H9 (cell line): ENCODE measurements around the gene DBNDD1. TPM values are rescaled to one million over a fixed set of nuclear protein-coding genes. Genes with fewer than 3 reads are reported as not detected.

ENCODE experiments used
- DNase-seq: peaks from one replicate; pipeline ENCODE4 v3.0.0-alpha.2; 2017
- H2AFZ ChIP-seq: one replicate; pipeline ENCODE4 v1.6.1; 2013; ENCODE audit warnings: mild to moderate bottlenecking, low read length, control low read depth, moderate library complexity
- H2AK5ac ChIP-seq: 2 replicates; pipeline ENCODE4 v1.6.1; 2013; ENCODE audit warnings: low read length, control low read depth, mixed read lengths; ENCODE audit not compliant: insufficient read length
- H2BK120ac ChIP-seq: one replicate; pipeline ENCODE4 v1.6.1; 2013; ENCODE audit warnings: low read depth, mild to moderate bottlenecking, low read length, control low read depth, inconsistent platforms; ENCODE audit not compliant: poor library complexity, severe bottlenecking
- H2BK12ac ChIP-seq: 2 replicates; pipeline ENCODE4 v1.6.1; 2013; ENCODE audit warnings: low read length, control low read depth, mixed read lengths, low read depth; ENCODE audit not compliant: insufficient read length
- H2BK15ac ChIP-seq: 2 replicates; pipeline ENCODE4 v1.6.1; 2013; ENCODE audit warnings: low read depth, low read length, control low read depth
- H2BK20ac ChIP-seq: one replicate; pipeline ENCODE4 v1.6.1; 2013; ENCODE audit warnings: low read depth, mild to moderate bottlenecking, low read length, control low read depth, inconsistent platforms; ENCODE audit not compliant: poor library complexity, severe bottlenecking
- H2BK5ac ChIP-seq: 2 replicates; pipeline ENCODE4 v1.6.1; 2013; ENCODE audit warnings: low read length, control low read depth, mixed read lengths; ENCODE audit not compliant: insufficient read length
- H3K14ac ChIP-seq: 2 replicates; pipeline ENCODE4 v1.6.1; 2013; ENCODE audit warnings: low read length, control low read depth; ENCODE audit not compliant: insufficient read depth
- H3K18ac ChIP-seq: 2 replicates; pipeline ENCODE4 v1.6.1; 2013; ENCODE audit warnings: low read depth, mild to moderate bottlenecking, mixed read lengths, low read length, control low read depth; ENCODE audit not compliant: insufficient read length
- H3K23ac ChIP-seq: 2 replicates; pipeline ENCODE4 v1.6.1; 2013; ENCODE audit warnings: low read length, control low read depth, mixed read lengths, low read depth; ENCODE audit not compliant: insufficient read length
- H3K23me2 ChIP-seq: 2 replicates; pipeline ENCODE4 v1.6.1; 2013; ENCODE audit warnings: low read depth, mild to moderate bottlenecking, mixed read lengths, low read length, control low read depth; ENCODE audit not compliant: insufficient read length, poor library complexity, severe bottlenecking
- H3K27ac ChIP-seq: 2 replicates; pipeline ENCODE4 v1.5.1; 2013; ENCODE audit warnings: low read length, control low read depth, mixed read lengths, low read depth; ENCODE audit not compliant: insufficient read length
- H3K27me3 ChIP-seq: 2 replicates; pipeline ENCODE4 v1.6.1; 2013; ENCODE audit warnings: low read length, control low read depth, inconsistent platforms; ENCODE audit not compliant: insufficient read depth
- H3K4ac ChIP-seq: 2 replicates; pipeline ENCODE4 v1.6.1; 2013; ENCODE audit warnings: low read depth, mild to moderate bottlenecking, control low read depth, inconsistent platforms, low read length, moderate library complexity
- H3K4me1 ChIP-seq: 2 replicates; pipeline ENCODE4 v1.6.1; 2013; ENCODE audit warnings: low read length, control low read depth, inconsistent platforms; ENCODE audit not compliant: insufficient read depth
- H3K4me2 ChIP-seq: 2 replicates; pipeline ENCODE4 v1.6.1; 2013; ENCODE audit warnings: low read length, control low read depth, mixed read lengths; ENCODE audit not compliant: insufficient read length, insufficient read depth
- H3K56ac ChIP-seq: 2 replicates; pipeline ENCODE4 v1.6.1; 2013; ENCODE audit warnings: low read depth, mild to moderate bottlenecking, mixed read lengths, low read length, control low read depth; ENCODE audit not compliant: insufficient read length
- H3K79me1 ChIP-seq: 2 replicates; pipeline ENCODE4 v1.6.1; 2013; ENCODE audit warnings: low read depth, mild to moderate bottlenecking, moderate library complexity, low read length, control low read depth, inconsistent platforms; ENCODE audit not compliant: insufficient read depth, poor library complexity, severe bottlenecking
- H3K79me2 ChIP-seq: 2 replicates; pipeline ENCODE4 v1.6.1; 2013; ENCODE audit warnings: low read length, control low read depth, inconsistent platforms; ENCODE audit not compliant: insufficient read depth
- H3K9ac ChIP-seq: 2 replicates; pipeline ENCODE4 v1.6.1; 2013; ENCODE audit warnings: low read length, control low read depth, mixed read lengths; ENCODE audit not compliant: insufficient read length; ENCODE audit errors: extremely low read depth
- H3K9me3 ChIP-seq: one replicate; pipeline ENCODE4 v1.6.1; 2013; ENCODE audit warnings: low read depth, low read length, inconsistent platforms; ENCODE audit not compliant: control insufficient read depth
- H3T11ph ChIP-seq: one replicate; pipeline ENCODE4 v1.6.1; 2013; ENCODE audit warnings: mild to moderate bottlenecking, low read length, control low read depth, inconsistent platforms
- H4K20me1 ChIP-seq: one replicate; pipeline ENCODE4 v1.6.1; 2013; ENCODE audit not compliant: control insufficient read depth, insufficient read length, insufficient read depth
- H4K5ac ChIP-seq: 2 replicates; pipeline ENCODE4 v1.6.1; 2013; ENCODE audit warnings: low read depth, mild to moderate bottlenecking, mixed read lengths, low read length, control low read depth; ENCODE audit not compliant: insufficient read length
- H4K8ac ChIP-seq: replicated peaks from 2 replicates; pipeline ENCODE4 v1.6.1; 2013; ENCODE audit warnings: low read length, control low read depth, mixed read lengths, low read depth; ENCODE audit not compliant: insufficient read length
- H4K91ac ChIP-seq: 2 replicates; pipeline ENCODE4 v1.6.1; 2013; ENCODE audit warnings: low read depth, mild to moderate bottlenecking, moderate library complexity, mixed read lengths, low read length, control low read depth; ENCODE audit not compliant: insufficient read length
- H3K27ac Mint-ChIP-seq, 3 experiments: 2 replicates in 2 of 3; 3 replicates in 1 of 3; pipeline ENCODE4 v1.8.0; 2020 to 2021; ENCODE audit warnings: mixed read lengths in 3 of 3, mild to moderate bottlenecking in 1 of 3, moderate library complexity in 1 of 3
- H3K27me3 Mint-ChIP-seq: 2 replicates; pipeline ENCODE4 v1.8.0; 2021; ENCODE audit warnings: low read depth, mild to moderate bottlenecking, moderate library complexity, mixed read lengths
- H3K36me3 Mint-ChIP-seq, 3 experiments: 2 replicates in 2 of 3; 3 replicates in 1 of 3; pipeline ENCODE4 v1.8.0; 2020 to 2021; ENCODE audit warnings: low read depth in 3 of 3, mixed read lengths in 3 of 3; ENCODE audit not compliant: insufficient read depth in 1 of 3
- H3K4me1 Mint-ChIP-seq, 2 experiments: 2 replicates each; pipeline ENCODE4 v1.8.0; 2020; ENCODE audit warnings: mixed read lengths in 2 of 2
- H3K4me3 Mint-ChIP-seq, 2 experiments: 2 replicates in 1 of 2; 3 replicates in 1 of 2; pipeline ENCODE4 v1.8.0; 2020 to 2021; ENCODE audit warnings: mild to moderate bottlenecking in 2 of 2, mixed read lengths in 2 of 2, moderate library complexity in 1 of 2
- H3K9me3 Mint-ChIP-seq, 2 experiments: 2 replicates in 1 of 2; 3 replicates in 1 of 2; pipeline ENCODE4 v1.8.0; 2020; ENCODE audit warnings: mild to moderate bottlenecking in 2 of 2, mixed read lengths in 2 of 2, moderate library complexity in 1 of 2
- WGBS: extraction: QIAGEN DNeasy Blood & Tissue Kit; methylation state at CpG from one replicate; pipeline ENCODE4 v1.1.7; 2013; ENCODE audit warnings: missing lambda C conversion rate, low lambda C conversion rate, mixed read lengths; ENCODE audit not compliant: insufficient read length; ENCODE audit errors: extremely low coverage; 5-methylcytosine and 5-hydroxymethylcytosine counted together
- total RNA-seq: library from RNA; stranded (reverse); gene quantifications from 2 replicates; pipeline ENCODE4 v1.2.1, GENCODE V29; 2021
- TF ChIP-seq, protein P1 (sequence below): fragments of 200-600 bp; sonication (generic); conservative IDR thresholded peaks from 3 replicates; pipeline ENCODE4 v1.8.0; 2021; ENCODE audit warnings: antibody characterized with exemption, mild to moderate bottlenecking

Gene DBNDD1
- total RNA-seq, 1 experiment from 2014 or later, result 87.3 TPM

DNA sequence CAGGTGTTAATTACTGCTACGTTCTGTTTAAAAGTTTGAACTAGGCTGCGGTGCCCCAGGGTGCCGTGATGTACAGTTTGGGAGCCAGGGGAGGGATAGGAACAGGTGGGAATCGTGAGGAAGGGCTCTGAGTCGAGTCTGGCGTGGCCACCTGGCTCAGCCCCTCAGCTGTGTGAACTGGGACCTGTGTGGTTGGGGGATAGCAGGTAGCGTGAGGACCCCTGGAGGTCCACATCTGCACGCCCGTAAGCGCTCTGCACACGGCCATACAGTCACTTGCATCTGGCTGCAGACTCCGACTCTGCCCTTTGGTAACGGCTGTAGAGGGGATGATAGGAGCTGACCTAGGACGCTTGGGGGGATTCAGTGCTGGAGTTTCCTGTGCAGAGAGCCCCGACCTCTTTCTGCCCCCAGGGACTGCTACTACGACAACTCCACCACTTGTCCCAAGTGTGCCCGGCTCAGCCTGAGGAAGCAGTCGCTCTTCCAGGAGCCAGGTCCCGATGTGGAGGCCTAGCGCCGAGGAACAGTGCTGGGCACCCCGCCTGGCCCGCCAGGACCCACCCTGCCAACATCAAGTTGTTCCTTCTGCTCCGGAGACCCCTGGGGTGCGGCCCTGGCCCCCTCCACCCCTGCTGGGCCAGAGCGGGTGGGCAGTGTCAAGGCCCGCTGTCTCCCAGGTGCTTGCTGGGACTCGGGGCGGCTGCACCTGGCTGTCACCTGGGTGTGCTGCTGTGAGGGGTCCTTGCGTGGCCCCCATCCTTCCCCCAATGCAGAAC is 53.6 kb downstream of the DBNDD1 start:
- no peak overlapping the region for H2BK15ac ChIP-seq

More for the DNA sequence above, 53.6 kb downstream of the DBNDD1 start:
- Histone ChIP-seq H3K27ac (no peak overlapping the region), H3K27me3 (no peaks in the 10 kb centered on the region), H3K4ac (no peak overlapping the region), H4K5ac (no peak overlapping the region), H3K79me2 (no peaks in the 10 kb centered on the region), H3K18ac (no peak overlapping the region), H3K23ac (no peak overlapping the region), H2BK120ac (no peak overlapping the region), H3K4me2 (no peak overlapping the region), H2BK5ac (no peak overlapping the region), H2BK20ac (no peak overlapping the region), H3K56ac (no peak overlapping the region), H3K23me2 (no peaks in the 10 kb centered on the region), H4K91ac (no peak overlapping the region), H3K9ac (no peak overlapping the region), H3K9me3 (no peaks in the 10 kb centered on the region), H2AFZ (no peak overlapping the region), H2BK12ac (no peak overlapping the region), H4K20me1 (no peaks in the 10 kb centered on the region), H3K79me1 (no peaks in the 10 kb centered on the region), H2AK5ac (no peak overlapping the region), H3T11ph (no peak overlapping the region), H4K8ac (no peak overlapping the region), H3K14ac (no peak overlapping the region), H3K4me1 (no peaks in the 10 kb centered on the region)
- Mint-ChIP-seq H3K27ac (no peak overlapping the region; a peak in 1 of 7 replicates), H3K36me3 (peaks cover 14 to 34% (median 18%) of the 10 kb centered on the region in 3 experiments), H3K4me1 (no peaks in the 10 kb centered on the region), H3K9me3 (peaks cover 6 to 8% of the 10 kb centered on the region in 2 experiments), H3K27me3 (peaks cover 8% of the 10 kb centered on the region; the same call in 1 of the 2 replicates), H3K4me3 (peak overlapping the region in 1 of 2 experiments; percentile 2; a peak in 1 of 5 replicates)
- no peak for DNase-seq
- WGBS, result no CpG with 5 or more reads among the region's 30 CpGs
- TF ChIP-seq, protein P1, sequence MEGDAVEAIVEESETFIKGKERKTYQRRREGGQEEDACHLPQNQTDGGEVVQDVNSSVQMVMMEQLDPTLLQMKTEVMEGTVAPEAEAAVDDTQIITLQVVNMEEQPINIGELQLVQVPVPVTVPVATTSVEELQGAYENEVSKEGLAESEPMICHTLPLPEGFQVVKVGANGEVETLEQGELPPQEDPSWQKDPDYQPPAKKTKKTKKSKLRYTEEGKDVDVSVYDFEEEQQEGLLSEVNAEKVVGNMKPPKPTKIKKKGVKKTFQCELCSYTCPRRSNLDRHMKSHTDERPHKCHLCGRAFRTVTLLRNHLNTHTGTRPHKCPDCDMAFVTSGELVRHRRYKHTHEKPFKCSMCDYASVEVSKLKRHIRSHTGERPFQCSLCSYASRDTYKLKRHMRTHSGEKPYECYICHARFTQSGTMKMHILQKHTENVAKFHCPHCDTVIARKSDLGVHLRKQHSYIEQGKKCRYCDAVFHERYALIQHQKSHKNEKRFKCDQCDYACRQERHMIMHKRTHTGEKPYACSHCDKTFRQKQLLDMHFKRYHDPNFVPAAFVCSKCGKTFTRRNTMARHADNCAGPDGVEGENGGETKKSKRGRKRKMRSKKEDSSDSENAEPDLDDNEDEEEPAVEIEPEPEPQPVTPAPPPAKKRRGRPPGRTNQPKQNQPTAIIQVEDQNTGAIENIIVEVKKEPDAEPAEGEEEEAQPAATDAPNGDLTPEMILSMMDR, result no peak
